GM12801 (cell line): ENCODE results near the gene TTYH1.

Source experiments
- CTCF ChIP-seq: IDR thresholded peaks from one replicate; pipeline ENCODE4 v1.5.1; 2011; ENCODE audit warnings: control low read depth; ENCODE audit not compliant: insufficient read length; ENCODE audit errors: extremely low read depth

TTYH1 gene

GRCh38 chr19:54453921-54454780 is 38.9 kb downstream of the TTYH1 start:
- TF ChIP-seq CTCF = no peak

- TF ChIP-seq CTCF = no peak
Observed at GRCh38 chr19:54454781-54455675, 39.8 kb downstream of the TTYH1 start.

DNA sequence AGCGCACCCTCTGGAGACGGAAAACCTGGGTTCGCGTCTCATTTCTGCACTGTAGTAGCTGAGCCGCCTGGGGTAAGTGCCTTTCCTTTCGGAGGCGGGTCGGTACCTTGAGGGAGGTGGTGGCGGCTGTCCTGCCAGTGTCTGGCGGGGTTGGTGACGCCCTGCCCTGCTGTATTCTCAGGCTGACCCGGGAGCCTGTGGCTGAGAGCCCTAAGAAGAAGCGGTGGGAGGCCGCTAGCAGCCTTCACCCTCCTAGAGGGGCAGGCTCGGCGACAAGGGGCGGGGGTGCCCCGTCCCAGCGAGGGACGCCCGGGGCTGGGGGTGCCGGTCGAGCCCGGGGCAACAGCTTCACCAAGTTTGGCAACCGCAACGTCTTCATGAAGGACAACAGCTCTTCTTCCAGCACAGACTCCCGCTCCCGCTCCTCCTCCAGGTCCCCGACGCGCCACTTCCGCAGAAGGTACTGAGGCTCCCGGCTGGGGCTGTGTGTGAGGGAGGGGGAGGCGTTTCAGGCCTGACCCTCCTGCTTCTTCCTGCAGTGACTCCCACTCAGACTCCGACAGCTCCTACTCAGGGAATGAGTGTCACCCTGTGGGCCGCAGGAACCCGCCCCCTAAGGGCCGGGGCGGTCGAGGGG is 40.6 kb downstream of the TTYH1 start:
- TF ChIP-seq CTCF = no peak

DNA sequence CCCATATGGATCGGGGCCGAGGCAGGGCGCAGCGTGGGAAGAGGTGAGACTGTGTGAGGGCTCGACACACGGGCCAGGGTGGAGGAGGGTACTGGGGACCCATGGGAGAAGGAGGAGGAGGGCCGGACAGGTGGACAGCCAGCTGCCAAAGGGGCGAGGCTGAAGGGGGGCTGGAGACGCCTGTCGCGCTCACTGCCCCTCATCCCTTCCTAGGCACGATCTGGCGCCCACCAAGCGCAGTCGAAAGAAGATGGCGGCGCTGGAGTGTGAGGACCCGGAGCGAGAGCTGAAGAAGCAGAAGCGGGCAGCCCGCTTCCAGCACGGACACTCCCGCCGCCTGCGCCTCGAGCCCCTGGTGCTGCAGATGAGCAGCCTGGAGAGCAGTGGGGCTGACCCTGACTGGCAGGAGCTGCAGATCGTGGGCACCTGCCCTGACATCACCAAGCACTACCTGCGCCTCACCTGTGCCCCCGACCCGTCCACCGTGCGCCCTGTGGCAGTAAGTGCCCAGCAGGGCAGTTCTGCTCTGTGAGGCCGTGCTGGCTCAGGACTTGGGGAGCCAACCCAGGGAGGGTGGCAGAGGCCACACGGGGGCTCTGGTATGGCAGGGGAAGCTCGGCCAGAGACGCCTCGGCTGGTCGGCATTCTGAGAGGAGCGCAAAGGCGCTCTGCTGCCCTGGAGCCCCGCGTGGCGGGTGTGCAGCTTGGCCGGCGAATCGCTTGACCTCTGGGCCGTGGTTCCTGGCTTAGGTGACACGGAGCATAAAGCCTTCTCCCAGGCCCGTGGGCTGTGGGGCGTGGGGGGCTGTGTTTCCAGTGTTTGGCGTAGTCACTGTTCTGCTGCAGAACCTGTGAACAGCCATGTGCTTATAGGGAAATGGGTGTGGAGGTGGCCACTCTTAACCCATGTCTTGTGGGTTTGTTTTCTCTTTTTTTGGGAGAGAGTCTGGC is 41.4 kb downstream of the TTYH1 start:
- no peak for TF ChIP-seq CTCF

DNA sequence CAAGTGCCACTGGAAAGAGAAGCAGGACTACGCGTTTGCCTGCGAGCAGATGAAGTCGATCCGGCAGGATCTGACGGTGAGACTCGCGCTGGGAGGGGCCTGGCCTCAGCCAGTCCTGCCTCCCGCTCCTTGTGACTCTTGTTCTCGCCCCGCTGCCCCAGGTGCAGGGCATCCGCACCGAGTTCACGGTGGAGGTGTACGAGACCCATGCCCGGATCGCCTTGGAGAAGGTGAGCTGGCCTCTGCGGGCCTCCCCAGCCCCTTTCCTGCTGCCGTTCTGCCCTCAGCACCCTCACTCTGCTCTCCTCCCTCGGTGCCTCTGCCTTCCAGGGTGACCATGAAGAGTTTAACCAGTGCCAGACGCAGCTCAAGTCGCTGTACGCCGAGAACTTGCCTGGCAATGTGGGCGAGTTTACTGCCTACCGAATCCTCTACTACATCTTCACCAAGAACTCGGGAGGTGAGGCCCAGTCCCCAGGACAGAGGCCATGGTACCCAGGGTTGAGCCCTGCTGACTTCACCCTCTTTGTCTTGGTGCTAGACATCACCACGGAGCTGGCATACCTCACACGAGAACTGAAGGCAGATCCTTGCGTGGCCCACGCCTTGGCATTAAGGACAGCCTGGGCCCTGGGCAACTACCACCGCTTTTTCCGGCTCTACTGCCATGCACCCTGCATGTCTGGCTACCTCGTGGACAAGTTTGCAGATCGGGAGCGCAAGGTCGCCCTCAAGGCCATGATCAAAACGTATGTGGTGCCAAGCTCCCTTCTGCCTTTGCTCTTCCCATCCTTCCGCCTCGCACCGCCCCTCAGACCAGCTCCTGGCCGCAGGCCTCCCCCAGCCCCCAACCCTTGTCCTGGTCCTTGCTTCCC is 42.7 kb downstream of the TTYH1 start:
- no peak for TF ChIP-seq CTCF

DNA sequence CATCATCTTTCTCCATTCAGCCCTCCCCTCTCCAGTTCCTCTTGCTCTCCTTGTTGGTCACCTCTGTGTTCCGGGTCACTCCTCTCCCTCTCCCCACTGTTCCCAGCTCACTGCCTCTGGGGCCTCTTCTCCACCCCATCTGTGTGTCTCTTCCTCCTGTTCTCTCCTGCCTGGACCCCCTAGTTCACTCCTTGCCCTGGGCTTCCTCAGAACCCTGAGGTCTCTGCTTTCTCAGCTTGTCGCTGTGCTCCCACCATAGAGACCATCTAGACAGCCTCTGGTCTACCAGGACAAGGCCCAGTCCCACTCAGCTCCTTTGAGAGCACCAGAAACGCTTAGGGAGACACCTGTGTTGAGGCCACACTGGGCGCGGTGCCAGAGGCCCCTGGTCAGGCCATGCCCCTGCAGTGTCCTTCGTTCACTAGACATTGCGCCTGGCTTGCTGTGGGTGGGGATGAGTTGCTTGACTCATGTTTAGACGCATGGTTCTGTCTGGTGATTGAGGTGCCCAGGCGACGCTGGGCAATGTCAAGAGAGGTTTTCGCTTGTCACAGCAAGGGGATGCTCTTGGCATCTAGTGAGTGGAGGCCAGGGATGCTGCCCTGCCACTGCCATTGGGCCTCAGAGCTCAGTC is 43.5 kb downstream of the TTYH1 start:
- no peak for TF ChIP-seq CTCF
